Parathyroid adenoma (tissue), 2 donors: ENCODE data around the gene CCDC68.

Source experiments
- H2AFZ ChIP-seq: fragments of 300-600 bp; sonication (generic); one replicate; pipeline ENCODE4 v1.7.0; 2017; ENCODE audit warnings: antibody characterized with exemption, mild to moderate bottlenecking
- H3K27ac ChIP-seq: fragments of 300-600 bp; sonication (generic); one replicate; pipeline ENCODE4 v1.7.0; 2017
- H3K27me3 ChIP-seq: fragments of 300-600 bp; sonication (generic); one replicate; pipeline ENCODE4 v1.7.0; 2017; ENCODE audit warnings: low read length; ENCODE audit not compliant: control insufficient read depth, insufficient read depth
- H3K36me3 ChIP-seq: fragments of 300-600 bp; sonication (generic); one replicate; pipeline ENCODE4 v1.7.0; 2017; ENCODE audit warnings: low read length; ENCODE audit not compliant: control insufficient read depth, insufficient read depth
- H3K4me1 ChIP-seq: fragments of 300-600 bp; sonication (generic); one replicate; pipeline ENCODE4 v1.7.0; 2017; ENCODE audit warnings: control low read depth
- H3K4me2 ChIP-seq: fragments of 300-600 bp; sonication (generic); one replicate; pipeline ENCODE4 v1.7.0; 2017; ENCODE audit warnings: low read length
- H3K4me3 ChIP-seq: fragments of 300-600 bp; sonication (generic); one replicate; pipeline ENCODE4 v1.7.0; 2017; ENCODE audit warnings: low read depth, low read length
- H3K79me2 ChIP-seq: fragments of 300-600 bp; sonication (generic); one replicate; pipeline ENCODE4 v1.7.0; 2017; ENCODE audit warnings: control low read depth
- H3K9ac ChIP-seq: fragments of 300-600 bp; sonication (generic); one replicate; pipeline ENCODE4 v1.7.0; 2017; ENCODE audit warnings: mild to moderate bottlenecking
- H3K9me3 ChIP-seq: fragments of 300-600 bp; sonication (generic); one replicate; pipeline ENCODE4 v1.7.0; 2017; ENCODE audit warnings: low read length; ENCODE audit not compliant: control insufficient read depth
- TF ChIP-seq, protein P1 (sequence below): fragments of 300-600 bp; sonication (generic); IDR thresholded peaks from one replicate; pipeline ENCODE4 v1.7.0; 2017; ENCODE audit warnings: antibody characterized with exemption, mild to moderate bottlenecking
- donor health status: primary hyperparathyroidism.

The CCDC68 gene

DNA sequence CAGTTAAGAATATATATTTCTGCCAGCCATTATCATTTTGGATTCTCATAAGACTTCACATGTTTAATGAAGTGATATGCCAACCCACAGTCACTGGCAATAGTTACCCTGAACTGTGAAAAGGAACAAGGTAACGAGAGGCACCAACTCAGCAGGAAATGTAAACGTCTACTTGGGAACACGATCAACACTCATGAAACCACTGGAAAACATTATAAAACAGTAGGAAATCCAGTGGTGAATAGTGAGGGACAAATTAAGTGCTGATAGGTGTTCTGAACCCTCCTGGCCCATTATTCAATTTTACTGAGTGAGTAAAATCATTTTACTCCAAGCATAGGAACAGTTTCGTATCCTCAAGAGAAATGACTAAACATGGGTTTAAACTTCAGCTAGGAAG lies 17.1 kb downstream of the CCDC68 start:
- no peaks in the 10 kb centered on the region for H3K36me3 ChIP-seq
- H3K9ac ChIP-seq, result no peak overlapping the region
- TF ChIP-seq, protein P1, sequence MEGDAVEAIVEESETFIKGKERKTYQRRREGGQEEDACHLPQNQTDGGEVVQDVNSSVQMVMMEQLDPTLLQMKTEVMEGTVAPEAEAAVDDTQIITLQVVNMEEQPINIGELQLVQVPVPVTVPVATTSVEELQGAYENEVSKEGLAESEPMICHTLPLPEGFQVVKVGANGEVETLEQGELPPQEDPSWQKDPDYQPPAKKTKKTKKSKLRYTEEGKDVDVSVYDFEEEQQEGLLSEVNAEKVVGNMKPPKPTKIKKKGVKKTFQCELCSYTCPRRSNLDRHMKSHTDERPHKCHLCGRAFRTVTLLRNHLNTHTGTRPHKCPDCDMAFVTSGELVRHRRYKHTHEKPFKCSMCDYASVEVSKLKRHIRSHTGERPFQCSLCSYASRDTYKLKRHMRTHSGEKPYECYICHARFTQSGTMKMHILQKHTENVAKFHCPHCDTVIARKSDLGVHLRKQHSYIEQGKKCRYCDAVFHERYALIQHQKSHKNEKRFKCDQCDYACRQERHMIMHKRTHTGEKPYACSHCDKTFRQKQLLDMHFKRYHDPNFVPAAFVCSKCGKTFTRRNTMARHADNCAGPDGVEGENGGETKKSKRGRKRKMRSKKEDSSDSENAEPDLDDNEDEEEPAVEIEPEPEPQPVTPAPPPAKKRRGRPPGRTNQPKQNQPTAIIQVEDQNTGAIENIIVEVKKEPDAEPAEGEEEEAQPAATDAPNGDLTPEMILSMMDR, result no peak
- no peak overlapping the region for H3K27ac ChIP-seq
- H2AFZ ChIP-seq, result no peak overlapping the region
- H3K27me3 ChIP-seq, result no peaks in the 10 kb centered on the region
- no peaks in the 10 kb centered on the region for H3K79me2 ChIP-seq
- no peak overlapping the region for H3K4me3 ChIP-seq
- H3K9me3 ChIP-seq, result no peaks in the 10 kb centered on the region
- no peaks in the 10 kb centered on the region for H3K4me1 ChIP-seq
- H3K4me2 ChIP-seq, result no peak overlapping the region

DNA sequence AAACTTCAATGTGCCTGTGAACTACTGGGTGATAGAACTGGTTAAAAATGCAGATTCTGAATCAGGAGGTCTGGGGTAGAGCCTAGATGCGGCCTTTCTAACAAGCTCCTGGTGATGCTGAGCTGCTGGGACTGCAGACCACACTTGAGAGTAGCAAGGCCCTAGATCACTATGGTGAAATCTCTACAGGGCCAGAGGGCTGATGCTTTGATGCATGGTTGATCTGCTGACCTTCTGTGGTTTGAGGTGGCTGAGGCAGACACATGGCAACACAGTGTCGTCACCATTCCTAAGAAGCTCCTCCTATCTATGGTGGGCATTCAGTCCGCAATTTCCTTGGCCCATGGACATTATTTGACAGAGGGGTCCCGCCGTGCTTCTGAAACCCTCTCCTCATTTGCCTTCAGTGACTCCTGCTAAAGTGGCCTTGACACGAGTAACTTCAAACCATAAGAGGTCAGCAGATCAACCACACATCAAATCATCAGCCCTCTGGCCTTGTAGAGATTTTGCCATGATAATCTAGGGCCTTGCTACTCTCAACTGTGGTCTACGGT lies 19.8 kb downstream of the CCDC68 start:
- Histone ChIP-seq H3K79me2 (no peaks in the 10 kb centered on the region), H3K27me3 (no peaks in the 10 kb centered on the region), H2AFZ (no peak overlapping the region), H3K4me3 (no peak overlapping the region), H3K9ac (no peak overlapping the region), H3K9me3 (no peaks in the 10 kb centered on the region), H3K4me1 (no peaks in the 10 kb centered on the region), H3K27ac (no peak overlapping the region), H3K36me3 (no peaks in the 10 kb centered on the region), H3K4me2 (no peak overlapping the region)
- TF ChIP-seq, protein P1, result no peak

DNA sequence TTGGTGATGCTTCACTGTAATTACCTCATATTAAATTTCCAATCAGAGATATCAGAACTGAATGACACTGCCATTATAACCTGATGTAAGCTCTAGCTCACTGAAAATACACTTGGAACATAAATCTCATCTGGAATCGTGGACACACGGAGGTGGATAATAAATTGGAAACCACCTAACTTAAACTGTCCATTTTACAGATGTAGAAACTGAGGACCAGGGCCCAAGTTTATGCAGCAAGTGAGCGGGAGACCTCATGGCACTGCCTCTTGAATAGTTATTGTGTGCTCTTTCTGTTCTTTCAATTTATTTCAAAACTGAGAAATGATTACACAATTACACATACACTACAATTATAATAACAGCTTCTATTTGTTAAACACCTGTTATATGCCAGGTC lies 20.8 kb downstream of the CCDC68 start:
- Histone ChIP-seq H3K9me3 (no peaks in the 10 kb centered on the region), H2AFZ (no peak overlapping the region), H3K4me1 (no peaks in the 10 kb centered on the region), H3K79me2 (no peaks in the 10 kb centered on the region), H3K27me3 (no peaks in the 10 kb centered on the region), H3K36me3 (no peaks in the 10 kb centered on the region), H3K9ac (no peak overlapping the region), H3K4me3 (no peak overlapping the region), H3K4me2 (no peak overlapping the region), H3K27ac (no peak overlapping the region)
- TF ChIP-seq, protein P1, result no peak

DNA sequence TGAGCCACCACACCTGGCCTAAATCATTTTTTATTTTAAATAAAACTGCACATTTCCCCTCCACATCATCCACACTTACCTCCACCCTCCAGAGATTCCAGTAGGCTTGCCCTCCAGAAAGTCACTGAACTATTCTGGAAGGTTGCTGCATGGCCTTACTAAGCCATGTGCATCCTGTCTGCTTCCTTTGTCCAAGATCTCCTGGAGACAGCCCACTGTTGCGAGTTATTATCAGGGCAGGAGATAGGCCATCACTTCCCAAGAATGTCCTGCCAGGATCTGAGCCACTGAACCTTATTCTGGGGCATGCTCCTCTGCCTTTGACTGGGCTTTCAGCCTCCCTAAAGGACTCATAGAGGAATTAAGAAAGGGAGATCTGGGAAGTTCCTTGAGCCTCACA lies 26.8 kb downstream of the CCDC68 start:
- Histone ChIP-seq H3K4me2 (no peak overlapping the region), H3K4me3 (no peak overlapping the region), H3K27ac (no peak overlapping the region), H3K36me3 (no peaks in the 10 kb centered on the region), H3K79me2 (no peaks in the 10 kb centered on the region), H2AFZ (no peak overlapping the region), H3K9me3 (no peaks in the 10 kb centered on the region), H3K27me3 (no peaks in the 10 kb centered on the region), H3K4me1 (no peaks in the 10 kb centered on the region), H3K9ac (no peak overlapping the region)
- TF ChIP-seq, protein P1, result no peak

DNA sequence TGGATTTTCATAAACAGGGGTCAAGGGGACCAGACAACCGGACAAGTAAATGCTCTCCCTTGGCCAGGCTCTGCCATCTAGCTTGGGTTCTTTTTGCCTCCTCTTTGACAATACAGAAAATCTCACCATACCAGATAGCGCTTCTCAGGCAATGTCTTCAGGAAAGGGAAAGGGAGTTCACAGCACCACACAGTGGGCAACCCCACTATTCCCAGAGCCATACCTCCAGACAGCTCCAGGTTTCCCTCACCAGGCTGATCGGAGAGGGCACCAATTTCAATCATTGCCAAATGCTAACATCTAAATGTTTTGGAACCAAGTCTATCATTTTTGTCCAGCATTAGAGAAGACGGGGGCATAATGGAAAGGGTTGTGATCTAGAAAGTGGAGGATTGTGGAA lies 28.1 kb downstream of the CCDC68 start:
- Histone ChIP-seq H3K9me3 (no peaks in the 10 kb centered on the region), H3K4me1 (no peaks in the 10 kb centered on the region), H3K79me2 (no peaks in the 10 kb centered on the region), H3K4me2 (no peak overlapping the region), H3K27ac (no peak overlapping the region), H3K9ac (no peak overlapping the region), H2AFZ (no peak overlapping the region), H3K27me3 (no peaks in the 10 kb centered on the region), H3K4me3 (no peak overlapping the region), H3K36me3 (no peaks in the 10 kb centered on the region)
- TF ChIP-seq, protein P1, result no peak
